K562 (cell line): Measurements from ENCODE around the gene NPR2. TPM values are rescaled to one million over a fixed set of nuclear protein-coding genes. Genes with fewer than 3 reads are reported as not detected.

Experiments used
- ATAC-seq: fragments of 200-7000 bp; cut with Tn5 transposase; 3 replicates; pipeline ENCODE4 v1.9.1; 2020; ENCODE audit warnings: moderate library complexity
- BruUV-seq: library from RNA; stranded (reverse); fragments of 400-500 nt; replicated peaks from 2 replicates; lab custom pipeline; 2021; lab: Mats Ljungman, UMichigan
- CTCF ChIA-PET: fragments of 300-600 bp; formaldehyde crosslinking; extraction: SDS; loops from one replicate; lab custom pipeline; 2021; ENCODE audit warnings: low intra/inter-chr PET ratio; lab: Yijun Ruan, JAX
- POLR2A ChIA-PET: fragments of 300-600, 350-650 bp; sonication (Branson Sonifier 250); formaldehyde crosslinking; extraction: SDS; loops from one replicate; lab custom pipeline; 2021; ENCODE audit warnings: antibody characterized with exemption, inconsistent platforms; lab: Yijun Ruan, JAX
- DNase-seq, 4 experiments: peaks; one replicate each; pipeline versions ENCODE4 v3.0.0 to v3.0.0-alpha.2; 2011 to 2018; ENCODE audit warnings: low spot score in 3 of 4, mixed read lengths in 3 of 4; ENCODE audit errors: extremely low read depth in 1 of 4
- FAIRE-seq: peaks from 2 replicates; lab custom pipeline; 2011; peaks lifted over from hg19 to GRCh38; lab: Jason Lieb, UNC
- H2AFZ ChIP-seq: 2 replicates; pipeline ENCODE4 v1.6.0; 2011; ENCODE audit warnings: low read depth, low read length, control low read depth, inconsistent platforms
- H3K27ac ChIP-seq: fragments of 200-600 bp; 3 replicates; pipeline ENCODE4 v1.8.0; 2011; ENCODE audit warnings: low read depth, mild to moderate bottlenecking, control low read depth, inconsistent platforms, low read length, moderate library complexity, mixed read lengths; ENCODE audit errors: extremely low read depth
- H3K27me3 ChIP-seq, 2 experiments: fragments of 300-600 bp in 1 of 2; 2 replicates in 1 of 2; 3 replicates in 1 of 2; pipeline versions ENCODE4 v1.6.0 to v1.8.0; 2011; ENCODE audit warnings: inconsistent platforms in 2 of 2, low read length in 2 of 2, mild to moderate bottlenecking in 1 of 2, mixed read lengths in 1 of 2, moderate library complexity in 1 of 2; ENCODE audit not compliant: control insufficient read depth in 2 of 2, insufficient read depth in 2 of 2
- H3K36me3 ChIP-seq: fragments of 300-600 bp; 3 replicates; pipeline ENCODE4 v1.8.0; 2011; ENCODE audit warnings: mild to moderate bottlenecking, low read length, inconsistent platforms; ENCODE audit not compliant: control insufficient read depth, insufficient read depth
- H3K4me1 ChIP-seq, 2 experiments: fragments of 200-600 bp in 1 of 2; replicated peaks in 1 of 2; 2 replicates in 1 of 2; 3 replicates in 1 of 2; pipeline versions ENCODE4 v1.5.1 to v1.8.0; 2011; ENCODE audit warnings: inconsistent platforms in 2 of 2, low read length in 2 of 2, mild to moderate bottlenecking in 1 of 2, mixed read lengths in 1 of 2, moderate library complexity in 1 of 2; ENCODE audit not compliant: control insufficient read depth in 2 of 2, insufficient read depth in 2 of 2
- H3K4me2 ChIP-seq: 2 replicates; pipeline ENCODE4 v1.6.1; 2011; ENCODE audit warnings: low read length, control low read depth, inconsistent platforms, mixed read lengths; ENCODE audit not compliant: insufficient read depth
- H3K4me3 ChIP-seq: fragments of 200-600 bp; sonication (generic), shearing (Covaris generic); 2 replicates; pipeline ENCODE4 v1.5.1; 2016; ENCODE audit warnings: control low read depth, inconsistent platforms
- H3K79me2 ChIP-seq: fragments of 200-600 bp; 3 replicates; pipeline ENCODE4 v1.8.0; 2011; ENCODE audit warnings: low read length, inconsistent platforms; ENCODE audit not compliant: control insufficient read depth, insufficient read depth
- H3K9ac ChIP-seq, 2 experiments: 2 replicates each; pipeline versions ENCODE4 v1.6.0 to v1.6.1; 2011; ENCODE audit warnings: low read depth in 2 of 2, low read length in 2 of 2, control low read depth in 1 of 2, inconsistent platforms in 1 of 2, mild to moderate bottlenecking in 1 of 2, mixed read lengths in 1 of 2; ENCODE audit not compliant: insufficient read depth in 1 of 2
- H3K9me1 ChIP-seq: one replicate; pipeline ENCODE4 v1.6.0; 2011; ENCODE audit warnings: inconsistent platforms, mild to moderate bottlenecking, low read length, moderate library complexity; ENCODE audit not compliant: control insufficient read depth, insufficient read depth
- H3K9me3 ChIP-seq: replicated peaks from 2 replicates; pipeline ENCODE4 v1.5.1; 2011; ENCODE audit warnings: low read depth, low read length, inconsistent platforms; ENCODE audit not compliant: control insufficient read depth, insufficient read depth
- H4K20me1 ChIP-seq: replicated peaks from 2 replicates; pipeline ENCODE4 v1.6.1; 2011; ENCODE audit warnings: low read length, inconsistent platforms, mixed read lengths; ENCODE audit not compliant: control insufficient read depth, insufficient read depth
- SPI1 ChIP-seq: IDR thresholded peaks from 2 replicates; pipeline ENCODE4 v1.6.1; 2011; ENCODE audit warnings: low read depth, low read length, control low read depth, borderline replicate concordance
- TAF7 ChIP-seq: fragments of 450-650 bp; IDR thresholded peaks from 2 replicates; pipeline ENCODE4 v1.6.1; 2016; ENCODE audit warnings: missing genetic modification characterization, missing compliant biosample characterization
- TOE1 ChIP-seq, 2 experiments: fragments of 450-650 bp in 1 of 2; sonication (generic) in 1 of 2; formaldehyde crosslinking in 1 of 2; IDR thresholded peaks; 2 replicates each; pipeline versions ENCODE4 v1.7.1 to v1.8.0; 2016 to 2022; ENCODE audit warnings: borderline replicate concordance in 2 of 2, mild to moderate bottlenecking in 2 of 2, antibody characterized with exemption in 1 of 2, inconsistent platforms in 1 of 2, low read depth in 1 of 2, missing genetic modification reagents in 1 of 2, moderate library complexity in 1 of 2
- ZNF263 ChIP-seq: sonication (generic); formaldehyde crosslinking; IDR thresholded peaks from 2 replicates; pipeline ENCODE4 v1.8.0; 2022; ENCODE audit warnings: mild to moderate bottlenecking, missing genetic modification reagents, borderline replicate concordance
- WGBS: fragments of 100-300 bp; shearing (Covaris generic); methylation state at CpG from one replicate; pipeline ENCODE4 v1.1.6; 2016; ENCODE audit warnings: low coverage, mixed read lengths; ENCODE audit not compliant: insufficient coverage; ENCODE audit errors: missing lambda C conversion rate; 5-methylcytosine and 5-hydroxymethylcytosine counted together
- in situ Hi-C: fragments of 300-500 bp; cut with MboI; formaldehyde crosslinking; loops from 4 replicates; pipeline ENCODE4 v1.15.0; 2018; ENCODE audit warnings: inconsistent platforms, mixed read lengths
- intact Hi-C: fragments of 100-400 bp; cut with micrococcal nuclease; formaldehyde crosslinking; loops from 2 replicates; pipeline ENCODE4 v1.14.2; 2022
- polyA plus RNA-seq, 8 experiments: library from polyadenylated mRNA; depleted of rRNA in 4 of 8; stranded (reverse) in 5 of 8; unstranded in 3 of 8; fragments of >200 nt; fragmentation: Nextera tagmentation in 2 of 8; fragmentation: Illumina TruSeq in 1 of 8; extraction: Ambion mirVana in 2 of 8; extraction: Trizol in 1 of 8; gene quantifications; 2 replicates each; pipeline versions ENCODE4 v1.2.1 to v1.2.3, GENCODE V29; 2011 to 2014; ENCODE audit warnings: inconsistent platforms in 1 of 8, missing spikeins in 1 of 8
- total RNA-seq, 7 experiments: library from RNA; depleted of rRNA in 6 of 7; stranded (reverse); fragments of >200 nt in 6 of 7; fragmentation: Illumina TruSeq in 2 of 7; extraction: Trizol in 2 of 7; gene quantifications; 2 replicates each; pipeline versions ENCODE4 v1.2.1 to v1.2.3, GENCODE V29; 2011 to 2021; ENCODE audit warnings: low replicate concordance in 1 of 7

Gene NPR2
- total and polyA plus RNA-seq, 9 of the 15 experiments (the other 6 are each of a cell fraction or from before 2014, with no cell fraction given), result 2.4 to 12.9 (median 6.0) TPM

- Histone ChIP-seq H3K36me3 (no peaks in the 10 kb centered on the region), H3K9ac (no peak overlapping the region), H3K4me3 (no peak overlapping the region), H2AFZ (no peak overlapping the region), H4K20me1 (no peaks in the 10 kb centered on the region), H3K4me1 (peaks cover 6 to 7% of the 10 kb centered on the region in 2 experiments; a peak in 3 of 5 replicates), H3K9me1 (no peaks in the 10 kb centered on the region), H3K27ac (no peak overlapping the region), H3K79me2 (no peaks in the 10 kb centered on the region), H3K9me3 (no peaks in the 10 kb centered on the region), H3K4me2 (no peak overlapping the region), H3K27me3 (peaks cover 0 to 25% of the 10 kb centered on the region in 2 experiments; a peak in 2 of 5 replicates)
- FAIRE-seq (no peak), DNase-seq (no peak), ATAC-seq (no peak)
- no TSS peak for BruUV-seq
- in situ Hi-C loops, result no loop called here
- POLR2A ChIA-PET, result interaction anchor here (0.6 to 1.1 kb wide), 3 partner anchors 106 to 433 kb away, joined by 3 to 5 read pairs (median 3); no protein-coding TSS in a partner anchor
- intact Hi-C loops, result no loop called here
- CTCF ChIA-PET, result no interaction called here
- TF ChIP-seq TAF7 (tag) (no peak), ZNF263 (CRISPR knock-in tag) (no peak)
- 45% methylated on average over 5 of the region's 5 CpGs for WGBS
These were observed 45.2 kb downstream of the NPR2 start for GRCh38 chr9:35836595-35836994.

- FAIRE-seq, result no peak
- H3K4me3 ChIP-seq, result no peak overlapping the region
- WGBS, result 14% methylated on average over 4 of the region's 5 CpGs
These were observed 48.5 kb downstream of the NPR2 start for GRCh38 chr9:35839926-35840325.

More at GRCh38 chr9:35839926-35840325, 48.5 kb downstream of the NPR2 start:
- no peak for ATAC-seq
- peaks cover 0 to 34% of the 10 kb centered on the region in 2 experiments; a peak in 2 of 5 replicates for H3K27me3 ChIP-seq
- no peak overlapping the region for H3K9ac ChIP-seq
- in situ Hi-C loops, result no loop called here
- no peaks in the 10 kb centered on the region for H3K36me3 ChIP-seq
- no peaks in the 10 kb centered on the region for H3K9me3 ChIP-seq
- no peak overlapping the region for H2AFZ ChIP-seq
- BruUV-seq, result no TSS peak
- no peak for DNase-seq
- H4K20me1 ChIP-seq, result no peaks in the 10 kb centered on the region
- no peak overlapping the region for H3K27ac ChIP-seq
- no peak overlapping the region for H3K4me2 ChIP-seq
- intact Hi-C loops, result no loop called here
- ChIA-PET POLR2A (interaction anchor here (0.8 kb wide), 1 partner anchor 26 kb away, joined by 3 read pairs; no protein-coding TSS in a partner anchor), CTCF (no interaction called here)
- no peak for TF ChIP-seq TOE1 (IDR thresholded peaks at IDR 0.05; ENCODE audit: borderline replicate concordance)
- no peak for TF ChIP-seq TOE1 (CRISPR knock-in tag; IDR thresholded peaks at IDR 0.05; ENCODE audit: borderline replicate concordance, low read depth)
- 0 out of 2 replicates have a peak, but pooled peaks have one; percentile 22 for TF ChIP-seq SPI1
- H3K9me1 ChIP-seq, result no peaks in the 10 kb centered on the region
- peaks cover 0 to 7% of the 10 kb centered on the region in 2 experiments; a peak in 1 of 5 replicates for H3K4me1 ChIP-seq
- no peaks in the 10 kb centered on the region for H3K79me2 ChIP-seq
